HL-60/S4 (cell line): Measurements from ENCODE around the gene RAB8B.

Source experiments
- in situ Hi-C: fragments of 300-500 bp; cut with MboI; formaldehyde crosslinking; loops from 2 replicates; pipeline ENCODE4 v1.14.3; 2022; ENCODE audit warnings: low sequenced_read_pairs

Gene RAB8B

DNA sequence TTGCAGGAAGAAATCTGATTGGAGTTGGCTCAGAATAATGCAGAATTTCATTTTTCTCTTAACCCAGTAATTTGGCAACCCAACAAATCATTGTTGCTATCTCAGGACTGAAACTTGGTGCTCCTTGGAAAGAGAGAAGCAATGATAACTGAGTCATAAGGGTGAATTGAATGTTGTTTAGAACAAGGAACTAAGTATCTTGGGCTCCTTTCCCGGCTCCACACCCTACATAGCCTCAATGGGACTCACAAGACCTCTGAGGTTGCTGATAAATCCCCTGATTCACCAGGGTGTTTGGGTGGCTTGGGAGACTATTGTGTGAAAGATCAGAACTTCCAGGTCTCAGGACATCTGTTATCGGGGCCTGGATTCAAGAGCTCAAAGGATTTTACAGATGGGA is 7.8 kb upstream of the RAB8B start:
- in situ Hi-C loops, result no loop called here

DNA sequence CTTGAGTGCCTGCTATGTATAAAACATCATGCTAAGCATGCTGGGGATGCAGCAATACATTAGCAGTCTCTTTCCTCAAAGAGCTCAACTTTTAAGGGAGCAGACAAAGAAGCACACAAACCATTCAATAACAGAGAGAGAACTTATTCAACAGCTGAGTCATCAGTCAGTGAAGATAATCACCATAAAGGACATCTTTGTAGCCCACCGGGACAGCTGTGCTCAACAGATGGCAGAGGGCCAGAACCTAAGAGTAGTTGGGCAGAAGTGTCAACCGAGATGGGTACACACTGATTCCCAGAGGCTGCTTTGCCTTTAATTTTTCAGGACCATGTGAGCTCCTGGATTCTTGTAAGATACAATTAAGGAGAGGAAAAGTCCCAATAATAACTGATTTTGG is 4.2 kb upstream of the RAB8B start:
- in situ Hi-C loops, result no loop called here

- in situ Hi-C loops, result no loop called here
These were observed 3.3 kb upstream of the RAB8B start for GRCh38 chr15:63186065-63186464.

DNA sequence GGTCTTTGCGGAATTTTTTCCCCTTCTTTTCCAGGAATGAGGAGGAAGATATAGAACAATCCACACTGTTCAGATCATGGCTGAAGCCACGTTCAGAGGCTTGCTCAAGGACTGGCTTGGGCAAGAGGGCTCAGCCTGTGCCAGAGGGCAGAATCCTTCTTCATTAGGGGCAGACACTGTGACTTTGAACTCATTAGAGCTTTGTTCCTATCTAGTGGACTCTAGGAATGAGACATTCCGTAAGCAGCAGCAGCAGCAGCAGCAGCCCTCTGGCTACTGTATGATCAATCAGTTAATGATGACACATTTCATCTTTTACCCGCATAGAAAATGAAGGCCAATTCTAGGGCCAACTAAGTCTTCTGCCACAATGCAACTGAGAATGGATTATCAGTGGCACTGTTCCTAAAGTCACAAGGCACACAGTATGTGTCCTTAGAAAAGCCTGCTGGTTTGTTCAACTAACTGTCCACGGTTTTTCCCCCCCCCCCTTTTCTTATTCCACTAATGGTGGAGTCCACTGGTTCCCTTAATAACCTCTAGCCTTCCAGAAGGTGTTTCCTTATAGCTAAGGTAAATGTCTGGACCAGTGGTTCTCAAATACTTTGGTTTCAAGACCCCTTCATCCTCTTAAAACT is 1.7 kb upstream of the RAB8B start:
- in situ Hi-C loops, result no loop called here

DNA sequence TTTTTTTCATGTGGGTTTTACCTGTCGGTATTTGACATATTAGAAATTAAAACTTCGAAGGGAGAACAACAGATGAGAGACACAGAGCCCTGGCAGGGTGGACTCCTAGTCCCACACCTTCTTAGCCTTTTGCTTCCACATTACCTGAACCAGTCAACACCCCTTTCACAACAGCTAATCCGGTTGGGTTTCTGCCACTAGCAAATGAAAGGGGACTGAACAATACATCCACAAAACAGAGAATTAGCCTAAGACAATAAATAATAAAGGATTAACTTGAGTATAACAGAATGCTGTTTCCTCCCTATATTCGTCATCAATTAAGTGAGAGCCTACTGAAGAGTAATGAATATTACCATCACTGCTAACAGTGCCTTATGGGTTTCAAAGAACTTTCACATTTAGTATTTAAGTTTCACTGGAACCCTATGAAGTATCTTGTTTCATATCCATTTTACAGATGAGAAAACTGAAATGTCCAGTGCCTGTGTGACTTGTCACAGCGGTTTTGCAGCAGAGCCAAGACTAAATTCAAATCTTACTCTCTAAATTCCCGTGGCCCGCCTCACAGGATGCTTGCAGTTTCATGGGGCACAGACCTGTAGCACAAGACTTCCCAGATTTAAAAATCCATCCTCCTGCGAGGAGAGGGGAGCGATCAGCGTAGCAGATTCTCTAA is 1.0 kb upstream of the RAB8B start:
- in situ Hi-C loops, result no loop called here

DNA sequence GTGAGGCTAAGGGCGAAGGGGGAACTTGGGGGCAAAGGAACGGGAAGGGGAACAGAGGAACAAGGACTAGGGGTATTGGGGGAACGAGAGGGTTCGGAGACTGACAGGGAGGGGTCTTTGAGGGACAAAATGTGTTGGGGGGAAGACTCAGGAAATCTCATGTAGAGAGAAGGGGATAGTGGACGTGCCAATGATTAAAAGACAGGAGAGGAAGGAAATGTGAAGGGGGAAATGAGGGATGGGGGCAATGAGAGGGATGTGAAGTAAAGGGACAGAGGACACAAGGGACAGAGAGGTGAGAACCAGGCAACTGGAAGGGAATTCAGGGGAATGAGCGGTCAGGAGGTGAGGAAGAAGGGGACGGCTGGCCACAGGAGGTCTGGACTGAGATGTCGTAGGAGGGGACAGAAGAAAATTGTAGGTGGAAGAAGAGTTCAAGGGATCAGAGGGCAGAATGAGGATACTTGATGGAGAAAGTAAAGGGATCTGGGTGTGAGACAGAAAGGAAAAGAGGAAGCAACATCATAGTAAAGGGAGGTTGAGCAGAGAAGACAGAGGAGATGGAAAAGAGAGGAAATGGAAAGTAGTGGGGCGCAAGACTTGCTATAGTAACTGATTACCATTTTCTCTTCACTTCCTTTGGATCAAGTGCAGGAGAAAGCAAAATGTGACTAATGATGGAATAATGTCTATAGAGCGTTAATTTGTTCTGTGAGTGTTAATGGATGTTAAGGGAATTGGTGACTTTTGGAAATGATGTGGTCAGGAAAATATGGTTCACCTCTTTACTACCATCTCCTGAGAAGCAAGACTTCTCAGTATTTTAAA is 749 bp downstream of the RAB8B start:
- in situ Hi-C loops, result no loop called here

GRCh38 chr15:63190769-63191649 is 1.6 kb downstream of the RAB8B start:
- in situ Hi-C loops, result no loop called here

DNA sequence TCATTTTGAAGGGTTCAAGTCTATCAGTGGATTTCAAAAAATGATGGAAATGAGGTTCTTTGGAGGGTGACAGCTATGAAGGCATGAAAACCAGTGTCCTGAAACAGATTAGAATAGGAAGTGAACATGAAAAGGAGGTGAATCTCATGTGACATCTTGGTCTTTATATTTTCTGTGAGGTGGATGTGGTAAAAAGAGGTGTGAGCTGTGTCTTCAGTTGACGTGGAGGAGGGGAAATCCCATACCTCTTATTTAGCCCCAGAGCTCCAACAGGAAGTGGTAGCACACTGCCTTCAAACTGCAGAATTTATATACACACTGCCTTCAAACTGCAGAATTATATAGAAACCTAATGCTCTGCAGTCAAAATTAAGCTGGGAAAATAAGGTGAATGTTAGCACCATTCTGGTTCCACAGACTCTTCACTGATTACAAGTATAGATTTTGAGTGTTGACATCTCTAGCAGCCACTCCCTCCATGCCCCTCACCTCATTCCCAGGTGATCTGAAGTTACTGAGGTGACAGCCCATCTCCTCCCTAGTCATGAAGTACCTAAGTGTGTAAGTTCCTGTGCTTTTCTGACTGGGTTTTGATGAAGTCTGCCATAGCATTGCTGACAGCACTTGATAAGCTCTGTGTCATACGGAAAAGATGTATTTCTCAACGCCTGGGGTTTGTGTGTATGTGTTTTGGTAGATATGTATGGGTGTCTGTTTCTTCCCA is 2.7 kb downstream of the RAB8B start:
- in situ Hi-C loops, result no loop called here

- in situ Hi-C loops, result no loop called here
These were observed 3.3 kb downstream of the RAB8B start for GRCh38 chr15:63192619-63193206.

DNA sequence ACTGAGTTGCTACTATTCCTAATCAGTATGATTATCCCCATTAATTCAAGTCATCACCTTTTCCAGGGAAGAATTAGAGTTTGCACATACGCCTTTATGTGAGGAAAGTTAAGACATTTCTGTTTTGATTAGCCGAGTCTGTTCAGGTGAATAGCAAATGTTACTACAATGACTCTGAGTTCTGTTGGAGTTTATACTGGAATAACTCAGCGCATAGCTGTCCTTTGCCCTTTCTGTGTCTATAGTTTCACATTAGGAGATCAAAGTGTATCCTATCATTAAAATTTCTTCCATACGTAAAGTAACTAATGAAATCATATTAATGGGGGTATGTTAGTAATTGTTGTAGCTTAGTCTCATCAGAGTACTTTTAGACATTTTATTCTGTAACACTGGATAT is 4.9 kb downstream of the RAB8B start:
- in situ Hi-C loops, result no loop called here

GRCh38 chr15:63194880-63195568 is 5.6 kb downstream of the RAB8B start:
- in situ Hi-C loops, result no loop called here

GRCh38 chr15:63195569-63196015 is 6.2 kb downstream of the RAB8B start:
- in situ Hi-C loops, result no loop called here

DNA sequence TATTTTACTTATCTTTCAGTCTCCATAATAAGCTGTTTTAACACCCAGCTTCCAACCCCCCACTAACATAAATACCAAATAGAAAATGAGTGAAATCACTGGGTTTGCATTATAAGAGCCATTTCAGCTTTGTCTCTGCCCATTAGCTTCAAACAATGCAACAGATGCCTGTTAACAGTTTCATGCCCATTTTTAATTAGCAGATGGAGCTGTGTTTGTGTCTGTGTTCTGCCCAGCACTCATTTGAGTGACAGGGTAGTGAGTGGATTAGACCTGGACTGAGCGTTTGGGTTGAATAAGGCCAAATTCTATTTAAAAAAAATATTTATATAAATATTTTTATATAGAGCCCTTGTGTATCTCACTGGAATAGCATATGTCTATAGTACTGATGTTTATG is 7.4 kb downstream of the RAB8B start:
- in situ Hi-C loops, result no loop called here

GRCh38 chr15:63197626-63198025 is 8.2 kb downstream of the RAB8B start:
- in situ Hi-C loops, result no loop called here

DNA sequence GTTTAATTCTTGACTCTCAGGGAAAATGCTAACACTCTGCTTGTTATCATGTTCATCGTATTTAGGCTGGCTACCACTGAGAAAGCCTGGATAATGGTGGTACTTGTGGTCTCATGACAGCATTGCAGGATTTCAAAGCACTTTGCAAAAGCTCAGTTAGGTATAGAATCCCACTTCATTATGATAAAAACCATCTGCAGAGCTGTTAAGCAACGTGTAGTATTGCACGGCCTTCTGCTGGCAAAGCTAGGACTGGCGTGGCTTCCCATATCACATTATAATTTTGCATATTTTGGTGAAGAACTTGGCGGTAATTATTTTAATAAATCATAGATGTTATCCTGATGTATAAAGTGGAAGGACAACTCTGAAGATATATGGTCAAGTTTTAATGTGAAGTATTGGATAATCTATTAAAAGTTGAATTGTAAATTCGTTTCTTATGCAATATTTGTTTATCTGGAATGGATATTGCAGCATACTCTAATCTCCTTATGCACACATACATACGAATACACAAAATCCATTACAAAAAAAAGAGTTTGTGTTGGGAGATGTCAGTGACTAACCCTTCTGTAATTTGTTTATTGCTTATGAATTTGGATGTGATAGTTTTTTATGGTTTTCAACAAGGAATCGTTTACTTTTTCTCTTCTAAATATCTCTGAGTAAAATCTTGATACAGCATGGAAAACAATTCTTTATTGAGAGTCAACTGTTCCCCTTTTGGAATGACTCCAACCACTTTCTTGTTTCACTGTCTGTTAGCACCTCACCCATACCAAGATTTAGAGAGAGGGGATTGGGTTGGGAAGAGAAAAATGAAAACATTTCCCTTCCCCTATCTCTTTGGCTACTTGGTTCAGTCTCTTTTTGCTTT is 9.2 kb downstream of the RAB8B start:
- in situ Hi-C loops, result no loop called here

GRCh38 chr15:63200464-63201249 is 11.3 kb downstream of the RAB8B start:
- in situ Hi-C loops, result no loop called here

GRCh38 chr15:63202861-63203260 is 13.5 kb downstream of the RAB8B start:
- in situ Hi-C loops, result no loop called here
